Measurements from ENCODE around the gene CDC42BPA.

Gene CDC42BPA

GRCh38 chr1:226979517-226980121 lies 338.7 kb downstream of the CDC42BPA start:
- no peak for DNase-seq (ENCODE audit: low read depth in 2 of 2)

GRCh38 chr1:226979115-226979516 lies 339.2 kb downstream of the CDC42BPA start:
- DNase-seq (ENCODE audit: low read depth in 2 of 2): no peak

DNA sequence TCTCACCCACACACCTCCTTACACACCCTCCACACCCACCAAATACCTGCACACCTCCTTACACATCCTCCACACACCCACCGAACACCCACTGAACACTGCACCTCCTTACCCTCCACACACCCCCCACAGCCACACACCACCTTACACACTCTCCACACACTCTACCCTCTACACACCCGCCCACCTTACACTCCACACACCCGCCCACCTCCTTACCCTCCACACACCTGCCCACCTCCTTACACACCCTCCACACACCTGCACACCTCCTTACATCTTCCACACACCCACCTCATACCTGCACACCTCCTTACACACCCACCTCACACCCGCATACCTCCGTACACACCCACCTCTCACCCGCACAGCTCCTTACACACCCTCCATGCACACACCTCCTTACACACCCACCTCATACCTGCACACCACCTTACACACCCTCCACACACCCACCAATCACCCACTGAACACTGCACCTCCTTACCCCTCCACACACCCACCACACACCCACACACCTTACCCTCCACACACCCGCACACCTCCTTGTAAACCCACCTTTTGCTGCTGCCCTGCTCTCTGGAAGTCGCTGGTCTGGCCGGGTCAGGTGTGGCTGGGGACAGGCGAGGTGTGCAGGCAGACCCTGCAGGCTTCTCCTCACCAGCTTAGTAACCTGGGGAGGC lies 339.7 kb downstream of the CDC42BPA start:
- DNase-seq (ENCODE audit: low read depth in 2 of 2): no peak

- DNase-seq (ENCODE audit: low read depth in 2 of 2): no peak
Observed at GRCh38 chr1:226977643-226978431, 340.5 kb downstream of the CDC42BPA start.

DNA sequence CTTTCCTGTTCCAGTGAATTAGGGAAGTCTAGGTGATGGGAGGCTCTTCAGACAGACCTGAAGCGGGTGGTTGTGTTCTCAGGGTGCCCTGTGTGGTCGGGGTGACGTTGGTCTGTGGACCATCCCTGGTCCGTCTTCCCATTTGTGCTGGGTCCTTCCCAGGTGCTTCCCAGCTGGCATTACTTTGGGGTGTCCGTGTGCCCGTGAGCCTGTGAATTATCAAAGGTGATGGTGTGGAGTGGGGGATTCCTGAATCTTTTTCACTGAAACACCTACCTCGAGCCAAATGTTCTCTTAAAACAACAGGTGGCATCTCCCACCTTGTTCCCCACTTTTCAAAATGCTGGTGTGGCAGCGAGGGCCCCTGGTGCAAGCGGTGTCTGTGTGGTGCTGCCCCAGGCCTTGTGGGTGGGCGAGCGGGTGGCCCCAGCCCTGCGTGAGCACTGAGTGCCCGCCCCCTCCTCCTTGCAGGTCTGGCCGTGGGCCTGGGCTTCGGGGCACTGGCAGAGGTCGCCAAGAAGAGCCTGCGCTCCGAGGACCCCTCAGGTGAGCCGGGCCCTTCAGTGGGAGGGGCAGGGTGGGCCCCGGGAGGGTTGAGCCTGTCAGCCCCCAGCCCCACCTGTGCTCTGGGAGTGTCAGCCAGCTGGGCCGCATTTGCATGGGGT lies 341.2 kb downstream of the CDC42BPA start:
- no peak for DNase-seq (ENCODE audit: low read depth in 2 of 2)

DNA sequence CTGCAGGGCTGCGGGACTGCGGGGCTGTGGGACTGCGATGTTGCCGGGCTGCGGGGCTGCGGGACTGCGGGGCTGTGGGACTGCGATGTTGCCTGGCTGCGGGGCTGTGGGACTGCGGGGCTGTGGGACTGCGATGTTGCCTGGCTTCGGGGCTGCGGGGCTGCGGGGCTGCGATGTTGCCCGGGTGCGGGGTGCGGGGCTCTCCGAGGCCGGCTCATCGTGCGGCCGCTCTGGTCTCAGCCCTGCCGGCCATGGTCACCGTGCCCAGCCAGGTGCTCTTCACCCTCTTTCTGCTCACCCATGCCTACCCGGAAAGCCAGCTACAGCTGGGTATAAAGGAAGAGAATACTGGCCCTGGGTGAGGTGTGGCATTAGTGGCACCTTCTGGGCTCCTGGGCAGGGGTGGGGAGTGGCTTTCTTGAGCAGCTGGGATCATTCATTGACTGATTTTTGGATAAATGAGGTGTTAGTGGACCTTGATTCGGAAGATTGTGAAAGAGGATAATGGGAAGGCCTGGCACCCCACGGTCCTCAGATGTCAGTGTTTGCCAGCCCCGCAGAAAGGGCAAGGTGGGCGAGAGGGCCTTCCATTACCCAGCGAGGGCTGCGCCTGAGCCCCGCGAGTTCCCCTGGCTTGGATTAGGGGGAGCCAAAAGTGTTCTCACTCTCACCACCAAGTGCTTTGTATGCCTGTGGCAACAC lies 341.9 kb downstream of the CDC42BPA start:
- DNase-seq (ENCODE audit: low read depth in 2 of 2): no peak

DNA sequence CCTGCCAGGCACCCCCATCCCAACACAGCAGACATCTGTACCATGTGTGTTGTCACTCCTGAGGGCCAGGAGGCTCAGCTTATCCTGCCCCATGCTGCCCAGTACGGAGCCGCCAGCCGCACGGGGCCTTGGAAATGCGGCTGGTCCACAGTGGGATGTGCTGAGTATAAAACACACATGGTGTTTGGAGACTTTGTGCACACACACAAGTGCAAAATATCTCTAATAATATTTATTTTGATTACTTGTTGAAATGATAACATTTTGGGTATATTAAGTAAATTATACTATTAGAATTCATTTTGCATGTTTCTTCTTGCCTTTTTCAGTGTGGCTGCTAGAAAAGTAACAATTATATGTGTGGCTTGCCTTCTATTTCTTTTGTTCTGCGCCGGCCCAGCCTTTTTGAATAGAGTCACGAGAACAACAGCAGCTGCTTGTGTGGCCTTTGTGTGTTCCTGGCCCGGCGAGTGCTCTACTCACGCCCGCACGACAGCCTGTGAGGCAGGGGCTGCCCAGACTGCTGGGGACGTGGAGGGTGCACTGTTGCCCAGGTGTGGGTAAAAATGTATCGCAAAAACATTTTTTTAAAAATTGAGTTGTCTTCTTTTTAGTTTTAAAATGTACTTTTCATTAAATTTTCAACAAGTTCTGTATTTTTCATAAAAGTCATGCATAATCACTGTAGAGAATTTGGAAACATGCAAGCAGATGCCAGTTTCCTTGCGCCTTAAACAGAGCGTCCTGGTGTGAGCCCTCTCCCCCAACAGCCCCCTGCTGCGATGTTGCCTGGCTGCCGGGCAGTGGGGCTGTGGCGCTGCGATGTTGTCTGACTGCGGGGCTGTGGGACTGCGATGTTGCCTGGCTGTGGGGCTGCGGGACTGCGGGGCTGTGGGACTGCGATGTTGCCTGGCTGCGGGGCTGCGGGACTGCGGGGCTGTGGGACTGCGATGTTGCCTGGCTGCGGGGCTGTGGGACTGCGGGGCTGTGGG lies 342.7 kb downstream of the CDC42BPA start:
- DNase-seq (ENCODE audit: low read depth in 2 of 2): no peak

DNA sequence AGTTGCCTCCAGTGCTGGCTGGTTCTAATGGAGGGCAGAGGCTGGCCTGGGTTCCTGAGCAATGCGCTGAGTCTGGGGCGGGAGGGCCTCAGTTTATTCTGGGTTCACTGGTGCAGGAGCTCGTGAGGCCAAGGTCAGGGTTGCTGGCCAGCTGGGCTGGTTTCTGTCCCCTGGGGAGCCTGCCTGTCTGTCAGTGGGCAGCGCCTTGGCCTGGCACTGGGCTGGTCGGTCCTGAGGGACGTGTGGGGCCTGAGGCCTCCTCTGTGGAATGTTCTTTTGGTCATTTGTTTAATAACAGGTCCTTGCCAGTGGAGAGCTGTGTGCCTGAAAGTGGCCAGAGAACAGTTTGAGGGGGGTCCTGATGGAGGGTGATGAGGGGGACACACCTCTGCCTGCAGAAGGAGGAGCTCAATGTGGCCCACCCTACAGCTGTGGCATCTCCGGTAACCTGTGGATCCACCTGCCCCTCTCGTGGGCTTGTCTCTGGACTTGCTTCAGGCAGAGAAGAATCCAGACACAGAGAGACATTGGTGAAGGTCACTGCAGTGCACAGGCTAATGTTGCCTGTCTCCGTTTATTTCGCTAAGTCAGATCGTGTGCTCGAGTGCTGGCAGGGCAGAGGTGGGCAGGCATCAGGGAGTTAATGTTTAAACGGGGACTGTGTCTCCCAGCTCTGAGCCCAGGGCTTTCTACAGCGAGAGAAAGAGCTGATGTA lies 343.6 kb downstream of the CDC42BPA start:
- no peak for DNase-seq (ENCODE audit: low read depth in 2 of 2)

- no peak for DNase-seq (ENCODE audit: low read depth in 2 of 2)
Observed at GRCh38 chr1:226973898-226974543, 344.3 kb downstream of the CDC42BPA start.

DNA sequence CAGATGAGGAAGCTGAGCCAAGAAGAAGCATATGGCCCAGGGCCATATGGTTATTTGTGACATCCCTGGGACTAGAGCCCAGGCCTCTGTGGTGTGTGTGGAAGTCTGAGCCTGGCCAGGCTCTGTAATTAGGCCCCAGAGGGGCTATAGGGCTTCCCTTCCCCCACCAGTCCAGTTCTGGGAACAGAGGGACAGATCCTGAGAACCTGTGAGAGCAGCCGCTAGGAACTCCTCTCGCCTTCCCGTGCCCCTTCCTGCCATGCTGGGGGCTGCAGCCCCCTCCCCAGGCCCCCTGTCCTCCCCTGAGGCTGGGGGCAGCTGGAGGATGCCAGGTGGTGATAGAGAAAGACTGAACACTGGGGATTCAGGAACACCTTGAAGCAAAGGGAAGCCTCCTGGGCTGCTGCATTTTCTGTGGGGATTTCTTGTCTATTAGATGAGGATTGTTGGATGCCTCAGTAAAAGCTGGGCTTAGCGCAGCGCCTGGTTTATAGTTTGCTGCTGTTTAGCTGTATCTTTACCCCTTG lies 344.9 kb downstream of the CDC42BPA start:
- DNase-seq (ENCODE audit: low read depth in 2 of 2): no peak

DNA sequence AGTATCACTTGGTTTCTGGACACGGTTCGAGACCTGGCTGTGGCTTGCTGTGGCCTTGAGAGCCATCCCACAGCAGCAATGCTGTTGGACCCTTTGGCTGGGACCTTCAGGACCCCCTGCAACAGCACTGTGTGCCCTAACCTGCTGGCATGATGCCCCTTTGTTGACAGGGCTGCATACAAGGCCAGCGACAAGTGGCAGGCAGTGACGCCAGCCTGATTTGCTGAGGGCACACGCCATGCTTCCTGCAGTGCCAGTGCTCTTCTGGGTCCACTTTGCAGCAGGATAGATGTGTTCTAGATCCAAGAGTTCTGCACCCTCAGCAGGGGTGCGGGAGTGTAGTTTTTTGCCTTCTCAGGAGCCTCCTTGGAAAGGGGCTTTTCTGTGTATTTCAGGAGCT lies 345.4 kb downstream of the CDC42BPA start:
- DNase-seq (ENCODE audit: low read depth in 2 of 2): no peak

DNA sequence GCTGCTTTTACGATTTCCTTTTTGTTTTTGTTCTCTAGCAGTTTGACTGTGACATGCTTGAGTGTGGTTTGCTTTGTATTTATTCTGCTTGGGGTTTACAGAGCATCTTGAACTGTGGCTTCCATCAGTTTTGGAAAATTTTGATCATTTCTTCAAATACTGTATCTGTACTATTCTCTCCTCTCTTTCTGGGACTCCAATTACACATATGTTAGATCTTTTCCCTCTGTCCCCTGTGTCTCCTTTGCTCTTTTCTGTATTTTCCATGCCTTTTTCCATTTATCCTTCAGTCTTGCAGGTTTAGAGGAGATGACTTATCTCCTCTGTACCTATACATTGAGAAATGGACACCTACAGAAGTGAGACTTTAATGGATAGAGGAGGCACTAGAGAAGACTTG lies 346.5 kb downstream of the CDC42BPA start:
- DNase-seq (ENCODE audit: low read depth in 2 of 2): no peak

GRCh38 chr1:226967665-226968064 lies 350.6 kb downstream of the CDC42BPA start:
- no peak for DNase-seq (ENCODE audit: low read depth in 2 of 2)

GRCh38 chr1:226966683-226967082 lies 351.6 kb downstream of the CDC42BPA start:
- DNase-seq (ENCODE audit: low read depth in 2 of 2): no peak

DNA sequence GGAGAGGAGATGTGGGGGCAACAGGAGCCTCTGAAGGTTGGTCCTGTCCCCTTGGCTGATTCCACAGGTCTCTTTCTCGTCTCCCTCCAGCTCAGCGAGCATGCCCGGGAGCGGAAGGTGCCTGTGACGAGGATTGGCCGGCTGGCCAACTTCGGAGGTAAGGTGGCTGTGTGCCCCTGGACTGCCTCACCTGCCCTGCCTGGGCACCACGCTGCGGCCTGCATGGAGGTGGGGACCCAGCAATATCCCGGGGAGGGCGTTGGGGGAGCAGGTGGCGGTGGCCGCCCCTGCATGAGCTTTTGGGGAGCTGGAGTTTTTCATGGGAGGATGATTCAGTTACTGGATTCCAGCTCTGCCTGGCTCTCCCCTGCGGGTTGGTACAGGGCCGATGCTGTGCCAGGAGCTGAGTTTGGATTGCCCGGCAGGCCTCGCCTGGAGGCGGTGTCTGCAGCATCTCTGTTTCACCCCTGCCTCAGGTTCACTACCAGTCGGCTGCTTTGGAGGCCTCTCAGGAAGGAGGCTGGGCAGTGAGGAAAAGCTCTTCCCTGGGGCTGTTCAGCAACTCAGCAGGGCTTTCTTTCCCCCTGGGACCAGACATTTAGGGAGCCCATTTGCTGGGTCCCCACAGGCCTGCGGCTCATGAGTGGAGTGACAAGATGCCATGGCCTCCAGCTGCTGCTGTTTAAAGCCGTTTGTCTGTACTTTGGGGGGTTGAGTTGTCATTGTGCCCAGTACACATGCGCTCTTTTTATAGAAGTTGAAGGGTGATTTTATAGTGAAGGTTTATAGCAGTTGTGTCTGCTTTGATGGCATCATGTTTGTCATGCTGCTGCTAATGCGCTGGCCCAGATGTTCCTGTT lies 352.5 kb downstream of the CDC42BPA start:
- no peak for DNase-seq (ENCODE audit: low read depth in 2 of 2)

- DNase-seq (ENCODE audit: low read depth in 2 of 2): no peak
Observed at GRCh38 chr1:226964611-226965486, 353.4 kb downstream of the CDC42BPA start.

GRCh38 chr1:226964068-226964425 lies 354.2 kb downstream of the CDC42BPA start:
- DNase-seq (ENCODE audit: low read depth in 2 of 2): no peak

All from stimulated activated CD4-positive, alpha-beta T cell treated with anti-CD3 and anti-CD28 coated beads, Interleukin-12 subunit alpha, Interleukin-12 subunit beta, amount 100 ng/mL, for 24 hours (primary cell).